BE2C (cell line): ENCODE data around the gene YLPM1.
A peak's percentile ranks its signal among the peaks of the same experiment; 100 is the strongest.

Experiments used
- DNase-seq: peaks from one replicate; pipeline ENCODE4 v3.0.0-alpha.2; 2020
- H3K27me3 ChIP-seq: fragments of 250-450 bp; sonication (Bioruptor Pico); 2 replicates; pipeline ENCODE4 v1.5.1; 2020; ENCODE audit warnings: mild to moderate bottlenecking
- H3K36me3 ChIP-seq: fragments of 250-450 bp; sonication (Bioruptor Pico); 2 replicates; pipeline ENCODE4 v1.5.1; 2020; ENCODE audit warnings: mild to moderate bottlenecking
- H3K4me1 ChIP-seq: fragments of 250-450 bp; sonication (Bioruptor Pico); 2 replicates; pipeline ENCODE4 v1.5.1; 2020
- H3K4me3 ChIP-seq: 2 replicates; pipeline ENCODE4 v1.5.1; 2011; ENCODE audit warnings: low read depth, low read length
- H3K9me3 ChIP-seq: fragments of 250-450 bp; sonication (Bioruptor Pico); 2 replicates; pipeline ENCODE4 v1.5.1; 2020
- CTCF ChIP-seq: IDR thresholded peaks from 2 replicates; pipeline ENCODE4 v1.5.1; 2012; ENCODE audit warnings: mild to moderate bottlenecking, low read depth, low read length

Gene YLPM1

GRCh38 chr14:74785056-74785613 is 22.0 kb downstream of the YLPM1 start:
- no peak for TF ChIP-seq CTCF
- Histone ChIP-seq H3K27me3 (no peaks in the 10 kb centered on the region), H3K9me3 (no peaks in the 10 kb centered on the region), H3K4me3 (no peak overlapping the region), H3K4me1 (0 out of 2 replicates have a peak, but pooled peaks cover 3% of the 10 kb centered on the region), H3K36me3 (peaks cover 74% of the 10 kb centered on the region)
- DNase-seq: no peak

- Histone ChIP-seq H3K9me3 (no peaks in the 10 kb centered on the region), H3K36me3 (peaks cover 57% of the 10 kb centered on the region), H3K4me3 (no peak overlapping the region), H3K4me1 (0 out of 2 replicates have a peak, but pooled peaks cover 3% of the 10 kb centered on the region), H3K27me3 (no peaks in the 10 kb centered on the region)
- no peak for DNase-seq
- TF ChIP-seq CTCF: no peak
These were observed 23.7 kb downstream of the YLPM1 start for GRCh38 chr14:74786796-74787315.

GRCh38 chr14:74792249-74793039 is 29.3 kb downstream of the YLPM1 start:
- no peak for DNase-seq
- peaks cover 3% of the 10 kb centered on the region; the same call in 1 of the 2 replicates for H3K4me1 ChIP-seq
- TF ChIP-seq CTCF: no peak
- H3K4me3 ChIP-seq: no peak overlapping the region
- no peaks in the 10 kb centered on the region for H3K9me3 ChIP-seq
- peaks cover 20% of the 10 kb centered on the region for H3K36me3 ChIP-seq
- no peaks in the 10 kb centered on the region for H3K27me3 ChIP-seq

GRCh38 chr14:74793506-74794155 is 30.5 kb downstream of the YLPM1 start:
- Histone ChIP-seq H3K36me3 (peaks cover 22% of the 10 kb centered on the region), H3K4me1 (peaks cover 3% of the 10 kb centered on the region; the same call in 1 of the 2 replicates), H3K27me3 (no peaks in the 10 kb centered on the region), H3K9me3 (no peaks in the 10 kb centered on the region), H3K4me3 (no peak overlapping the region)
- no peak for DNase-seq
- peak; percentile 47 for TF ChIP-seq CTCF

- H3K4me1 ChIP-seq: peaks cover 3% of the 10 kb centered on the region; the same call in 1 of the 2 replicates
- no peak for TF ChIP-seq CTCF
- peaks cover 29% of the 10 kb centered on the region for H3K36me3 ChIP-seq
- no peak overlapping the region for H3K4me3 ChIP-seq
- no peaks in the 10 kb centered on the region for H3K27me3 ChIP-seq
- no peaks in the 10 kb centered on the region for H3K9me3 ChIP-seq
- DNase-seq: no peak
These were observed 31.8 kb downstream of the YLPM1 start for GRCh38 chr14:74794947-74795346.
